GM23338 (cell line): ENCODE data around the gene ERO1B. TPM values are rescaled to one million over a fixed set of nuclear protein-coding genes. Genes with fewer than 3 reads are reported as not detected.
"Not testable (repeated sequence)": the region's sequence is repeated elsewhere in the genome, so short reads cannot be mapped to it uniquely, and the experiment has no call there.

ENCODE experiments used
- ATAC-seq: fragments of 200-7000 bp; cut with Tn5 transposase; 3 replicates; pipeline ENCODE4 v1.9.1; 2020
- DNase-seq: peaks from one replicate; pipeline ENCODE4 v3.0.0-alpha.2; 2015; ENCODE audit warnings: low spot score
- H2AFZ ChIP-seq: fragments of 200-600 bp; sonication (generic); 2 replicates; pipeline ENCODE4 v1.8.0; 2016; ENCODE audit warnings: antibody characterized with exemption, mild to moderate bottlenecking, moderate library complexity
- H3F3A ChIP-seq: fragments of 200-600 bp; sonication (generic); replicated peaks from 2 replicates; pipeline ENCODE4 v1.8.0; 2017; ENCODE audit warnings: antibody characterized with exemption, mixed run types, low read depth
- H3K27ac ChIP-seq: fragments of 200-600 bp; sonication (generic); 2 replicates; pipeline ENCODE4 v1.6.1; 2016; ENCODE audit warnings: low read depth
- H3K27me3 ChIP-seq: fragments of 200-600 bp; sonication (generic); 2 replicates; pipeline ENCODE4 v1.8.0; 2016; ENCODE audit warnings: mild to moderate bottlenecking, mixed run types, moderate library complexity; ENCODE audit not compliant: insufficient read depth
- H3K36me3 ChIP-seq: fragments of 200-600 bp; sonication (generic); 2 replicates; pipeline ENCODE4 v1.8.0; 2016; ENCODE audit warnings: mild to moderate bottlenecking; ENCODE audit not compliant: insufficient read depth
- H3K4me1 ChIP-seq: fragments of 200-600 bp; sonication (generic); 2 replicates; pipeline ENCODE4 v1.8.0; 2016; ENCODE audit warnings: mild to moderate bottlenecking, moderate library complexity; ENCODE audit not compliant: insufficient read depth
- H3K4me2 ChIP-seq: fragments of 200-600 bp; sonication (generic); 2 replicates; pipeline ENCODE4 v1.7.1; 2017; ENCODE audit warnings: mixed run types
- H3K4me3 ChIP-seq: fragments of 200-600 bp; sonication (generic); 2 replicates; pipeline ENCODE4 v1.6.1; 2016; ENCODE audit warnings: mixed run types
- H3K79me2 ChIP-seq: fragments of 200-600 bp; sonication (generic); replicated peaks from 2 replicates; pipeline ENCODE4 v1.8.0; 2017; ENCODE audit warnings: mild to moderate bottlenecking; ENCODE audit not compliant: insufficient read depth
- H3K9me2 ChIP-seq: fragments of 200-600 bp; sonication (generic); 2 replicates; pipeline ENCODE4 v1.8.0; 2017; ENCODE audit not compliant: insufficient read depth
- H4K20me1 ChIP-seq: fragments of 200-600 bp; sonication (generic); replicated peaks from 2 replicates; pipeline ENCODE4 v1.8.0; 2017; ENCODE audit warnings: mild to moderate bottlenecking; ENCODE audit not compliant: insufficient read depth
- H3K27ac Mint-ChIP-seq: 2 replicates; pipeline ENCODE4 v1.8.0; 2020; ENCODE audit warnings: inconsistent platforms, mild to moderate bottlenecking, moderate library complexity, mixed read lengths
- H3K27me3 Mint-ChIP-seq: 3 replicates; pipeline ENCODE4 v1.8.0; 2022; ENCODE audit warnings: low read depth, mild to moderate bottlenecking, moderate library complexity, mixed read lengths, inconsistent platforms; ENCODE audit not compliant: insufficient read depth, poor library complexity
- H3K36me3 Mint-ChIP-seq: 3 replicates; pipeline ENCODE4 v1.8.0; 2021; ENCODE audit warnings: low read depth, mild to moderate bottlenecking, inconsistent platforms, moderate library complexity, mixed read lengths
- H3K4me1 Mint-ChIP-seq: 3 replicates; pipeline ENCODE4 v1.8.0; 2020; ENCODE audit warnings: mild to moderate bottlenecking, inconsistent platforms, mixed read lengths
- H3K4me3 Mint-ChIP-seq: 3 replicates; pipeline ENCODE4 v1.8.0; 2021; ENCODE audit warnings: moderate library complexity, mild to moderate bottlenecking, inconsistent platforms, mixed read lengths
- H3K9me3 Mint-ChIP-seq: 3 replicates; pipeline ENCODE4 v1.8.0; 2020; ENCODE audit warnings: moderate library complexity, mild to moderate bottlenecking, inconsistent platforms, mixed read lengths
- EZH2 ChIP-seq: fragments of 200-600 bp; sonication (generic); IDR thresholded peaks from one replicate; pipeline ENCODE4 v1.8.0; 2017; ENCODE audit warnings: antibody characterized with exemption, mild to moderate bottlenecking, low read depth; ENCODE audit not compliant: unreplicated experiment
- JUNB ChIP-seq: IDR thresholded peaks from one replicate; pipeline ENCODE4 v1.6.1; 2016; ENCODE audit warnings: antibody characterized with exemption; ENCODE audit not compliant: unreplicated experiment
- POLR2AphosphoS5 ChIP-seq: IDR thresholded peaks from 2 replicates; pipeline ENCODE4 v1.6.1; 2016; ENCODE audit warnings: antibody characterized with exemption, low read depth
- STAT1 ChIP-seq: IDR thresholded peaks from one replicate; pipeline ENCODE4 v1.6.1; 2016; ENCODE audit warnings: antibody characterized with exemption; ENCODE audit not compliant: unreplicated experiment
- ZNF331 ChIP-seq: fragments of 250-450 bp; sonication (Bioruptor Pico); IDR thresholded peaks from 2 replicates; pipeline ENCODE4 v1.5.0; 2020; ENCODE audit warnings: low read depth, mild to moderate bottlenecking, moderate library complexity
- ZNF462 ChIP-seq: fragments of 250-450 bp; sonication (Bioruptor Pico); IDR thresholded peaks from 2 replicates; pipeline ENCODE4 v1.5.0; 2020; ENCODE audit warnings: mild to moderate bottlenecking, moderate library complexity
- polyA plus RNA-seq: library from polyadenylated mRNA; unstranded; fragments of >200 nt; fragmentation: Nextera tagmentation; extraction: Ambion mirVana; gene quantifications from 2 replicates; pipeline ENCODE4 v1.2.1, GENCODE V29; 2016
- total RNA-seq: library from RNA; depleted of rRNA; stranded (reverse); fragments of >200 nt; shearing (Covaris generic); gene quantifications from 2 replicates; pipeline ENCODE4 v1.2.3, GENCODE V29; 2014

Gene ERO1B
- total and polyA plus RNA-seq, 2 experiments from 2014 or later: 2.4 to 3.6 TPM

- TF ChIP-seq POLR2AphosphoS5 (no peak), JUNB (no peak), ZNF331 (no peak), ZNF462 (no peak), EZH2 (no peak), STAT1 (no peak)
Measured at GRCh38 chr1:236193184-236193583, 88.6 kb downstream of the ERO1B start (continued).

GRCh38 chr1:236188084-236188483 is 93.7 kb downstream of the ERO1B start:
- H3K36me3 Mint-ChIP-seq: peaks cover 30% of the 10 kb centered on the region; the same call in 2 of the 3 replicates
- not testable (repeated sequence) for DNase-seq, H3K4me1 Mint-ChIP-seq, H3K27me3 Mint-ChIP-seq, H3K27ac Mint-ChIP-seq, H3K9me2 ChIP-seq, H3K9me3 Mint-ChIP-seq, H3K27me3 ChIP-seq, H2AFZ ChIP-seq, H3K79me2 ChIP-seq, H3F3A ChIP-seq, H3K27ac ChIP-seq, H3K4me2 ChIP-seq, H4K20me1 ChIP-seq, H3K4me1 ChIP-seq, H3K36me3 ChIP-seq, H3K4me3 Mint-ChIP-seq, H3K4me3 ChIP-seq, ATAC-seq

DNA sequence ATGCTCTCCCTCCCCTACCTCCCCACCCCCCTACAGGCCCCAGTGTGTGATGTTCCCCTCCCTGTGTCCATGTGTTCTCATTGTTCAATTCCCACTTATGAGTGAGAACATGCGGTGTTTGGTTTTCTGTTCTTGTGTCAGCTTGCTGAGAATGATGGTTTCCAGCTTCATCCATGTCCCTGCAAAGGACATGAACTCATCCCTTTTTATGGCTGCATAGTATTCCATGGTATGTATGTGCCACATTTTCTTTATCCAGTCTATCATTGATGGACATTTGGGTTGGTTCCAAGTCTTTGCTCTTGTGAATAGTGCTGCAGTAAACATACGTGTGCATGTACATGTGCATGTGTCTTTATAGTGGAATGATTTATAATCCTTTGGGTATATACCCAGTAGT is 95.3 kb downstream of the ERO1B start:
- not testable (repeated sequence) for H3K9me2 ChIP-seq

More for the DNA sequence above, 95.3 kb downstream of the ERO1B start:
- peaks cover 32% of the 10 kb centered on the region; the same call in 2 of the 3 replicates for H3K36me3 Mint-ChIP-seq
- not testable (repeated sequence) for H3K27me3 ChIP-seq, H3K4me3 Mint-ChIP-seq, H3K27ac ChIP-seq, H2AFZ ChIP-seq, H3K27me3 Mint-ChIP-seq, H3F3A ChIP-seq, H4K20me1 ChIP-seq, H3K9me3 Mint-ChIP-seq, H3K4me3 ChIP-seq, H3K36me3 ChIP-seq, H3K4me2 ChIP-seq, H3K27ac Mint-ChIP-seq, DNase-seq, H3K4me1 Mint-ChIP-seq, H3K4me1 ChIP-seq, ATAC-seq, H3K79me2 ChIP-seq
